ENCODE data around the gene MSI1. TPM values are rescaled to one million over a fixed set of nuclear protein-coding genes. Genes with fewer than 3 reads are reported as not detected.

The MSI1 gene
- total RNA-seq, 1 donor from 2014 or later = 1.0 TPM

GRCh38 chr12:120357104-120357503, 11.9 kb downstream of the MSI1 start:
- Histone ChIP-seq H3K9ac (ENCODE audit: low read depth in 1 of 3, low read length in 3 of 3) (no peak overlapping the region), H3K27me3 (ENCODE audit: control insufficient read depth in 3 of 3, insufficient read depth in 3 of 3, low read length in 3 of 3) (peaks cover 0 to 15% (median 15%) of the 10 kb centered on the region in 3 donors), H3K36me3 (ENCODE audit: control insufficient read depth in 3 of 3, insufficient read depth in 3 of 3, low read length in 3 of 3) (no peaks in the 10 kb centered on the region), H3K27ac (ENCODE audit: low read depth, low read length) (no peak overlapping the region), H3K9me3 (ENCODE audit: control insufficient read depth in 3 of 3, low read length in 3 of 3) (no peaks in the 10 kb centered on the region), H3K4me1 (ENCODE audit: control insufficient read depth in 3 of 3, insufficient read depth in 3 of 3, low read length in 3 of 3) (peaks cover 0 to 3% (median 0%) of the 10 kb centered on the region in 3 donors), H3K4me3 (ENCODE audit: low read length in 3 of 3) (no peak overlapping the region)

- H3K27ac ChIP-seq (ENCODE audit: low read depth, low read length) = no peak overlapping the region
- no peak overlapping the region for H3K9ac ChIP-seq (ENCODE audit: low read depth in 1 of 3, low read length in 3 of 3)
- no peak overlapping the region for H3K4me3 ChIP-seq (ENCODE audit: low read length in 3 of 3)
- peaks cover 0 to 12% (median 12%) of the 10 kb centered on the region in 3 donors for H3K27me3 ChIP-seq (ENCODE audit: control insufficient read depth in 3 of 3, insufficient read depth in 3 of 3, low read length in 3 of 3)
- H3K4me1 ChIP-seq (ENCODE audit: control insufficient read depth in 3 of 3, insufficient read depth in 3 of 3, low read length in 3 of 3) = peaks cover 0 to 3% (median 0%) of the 10 kb centered on the region in 3 donors
- no peaks in the 10 kb centered on the region for H3K36me3 ChIP-seq (ENCODE audit: control insufficient read depth in 3 of 3, insufficient read depth in 3 of 3, low read length in 3 of 3)
- H3K9me3 ChIP-seq (ENCODE audit: control insufficient read depth in 3 of 3, low read length in 3 of 3) = no peaks in the 10 kb centered on the region
These were observed 12.4 kb downstream of the MSI1 start for GRCh38 chr12:120356567-120357030.

- Histone ChIP-seq H3K4me1 (ENCODE audit: control insufficient read depth in 3 of 3, insufficient read depth in 3 of 3, low read length in 3 of 3) (peaks cover 0 to 3% (median 0%) of the 10 kb centered on the region in 3 donors), H3K27ac (ENCODE audit: low read depth, low read length) (no peak overlapping the region), H3K9me3 (ENCODE audit: control insufficient read depth in 3 of 3, low read length in 3 of 3) (no peaks in the 10 kb centered on the region), H3K27me3 (ENCODE audit: control insufficient read depth in 3 of 3, insufficient read depth in 3 of 3, low read length in 3 of 3) (peaks cover 3 to 11% (median 5%) of the 10 kb centered on the region in 3 donors), H3K36me3 (ENCODE audit: control insufficient read depth in 3 of 3, insufficient read depth in 3 of 3, low read length in 3 of 3) (no peaks in the 10 kb centered on the region), H3K9ac (ENCODE audit: low read depth in 1 of 3, low read length in 3 of 3) (no peak overlapping the region), H3K4me3 (ENCODE audit: low read length in 3 of 3) (no peak overlapping the region)
These were observed 15.2 kb downstream of the MSI1 start for GRCh38 chr12:120353556-120354317.

- Histone ChIP-seq H3K27ac (ENCODE audit: low read depth, low read length) (no peak overlapping the region), H3K9ac (ENCODE audit: low read depth in 1 of 3, low read length in 3 of 3) (no peak overlapping the region), H3K27me3 (ENCODE audit: control insufficient read depth in 3 of 3, insufficient read depth in 3 of 3, low read length in 3 of 3) (peaks cover 3 to 9% (median 5%) of the 10 kb centered on the region in 3 donors), H3K36me3 (ENCODE audit: control insufficient read depth in 3 of 3, insufficient read depth in 3 of 3, low read length in 3 of 3) (no peaks in the 10 kb centered on the region), H3K9me3 (ENCODE audit: control insufficient read depth in 3 of 3, low read length in 3 of 3) (no peaks in the 10 kb centered on the region), H3K4me1 (ENCODE audit: control insufficient read depth in 3 of 3, insufficient read depth in 3 of 3, low read length in 3 of 3) (peaks cover 0 to 3% (median 0%) of the 10 kb centered on the region in 3 donors), H3K4me3 (ENCODE audit: low read length in 3 of 3) (no peak overlapping the region)
These were observed 15.8 kb downstream of the MSI1 start for GRCh38 chr12:120353136-120353535.

GRCh38 chr12:120352117-120352516, 16.8 kb downstream of the MSI1 start:
- no peak overlapping the region for H3K9ac ChIP-seq (ENCODE audit: low read depth in 1 of 3, low read length in 3 of 3)
- H3K27me3 ChIP-seq (ENCODE audit: control insufficient read depth in 3 of 3, insufficient read depth in 3 of 3, low read length in 3 of 3) = peaks cover 3 to 9% (median 5%) of the 10 kb centered on the region in 3 donors
- H3K9me3 ChIP-seq (ENCODE audit: control insufficient read depth in 3 of 3, low read length in 3 of 3) = no peaks in the 10 kb centered on the region
- no peaks in the 10 kb centered on the region for H3K36me3 ChIP-seq (ENCODE audit: control insufficient read depth in 3 of 3, insufficient read depth in 3 of 3, low read length in 3 of 3)
- no peak overlapping the region for H3K27ac ChIP-seq (ENCODE audit: low read depth, low read length)
- H3K4me3 ChIP-seq (ENCODE audit: low read length in 3 of 3) = no peak overlapping the region
- peaks cover 0 to 3% (median 0%) of the 10 kb centered on the region in 3 donors for H3K4me1 ChIP-seq (ENCODE audit: control insufficient read depth in 3 of 3, insufficient read depth in 3 of 3, low read length in 3 of 3)

GRCh38 chr12:120350576-120351350, 18.2 kb downstream of the MSI1 start:
- H3K27me3 ChIP-seq (ENCODE audit: control insufficient read depth in 3 of 3, insufficient read depth in 3 of 3, low read length in 3 of 3) = peaks cover 3 to 9% (median 5%) of the 10 kb centered on the region in 3 donors

GRCh38 chr12:120347766-120348165, 21.2 kb downstream of the MSI1 start:
- H3K27ac ChIP-seq (ENCODE audit: low read depth, low read length) = no peak overlapping the region
- no peak overlapping the region for H3K4me3 ChIP-seq (ENCODE audit: low read length in 3 of 3)
- H3K36me3 ChIP-seq (ENCODE audit: control insufficient read depth in 3 of 3, insufficient read depth in 3 of 3, low read length in 3 of 3) = no peaks in the 10 kb centered on the region
- H3K27me3 ChIP-seq (ENCODE audit: control insufficient read depth in 3 of 3, insufficient read depth in 3 of 3, low read length in 3 of 3) = peaks cover 0 to 9% (median 5%) of the 10 kb centered on the region in 3 donors
- H3K9ac ChIP-seq (ENCODE audit: low read depth in 1 of 3, low read length in 3 of 3) = no peak overlapping the region
- no peaks in the 10 kb centered on the region for H3K9me3 ChIP-seq (ENCODE audit: control insufficient read depth in 3 of 3, low read length in 3 of 3)
- H3K4me1 ChIP-seq (ENCODE audit: control insufficient read depth in 3 of 3, insufficient read depth in 3 of 3, low read length in 3 of 3) = no peaks in the 10 kb centered on the region

More at GRCh38 chr12:120350576-120351350, 18.2 kb downstream of the MSI1 start:
- Histone ChIP-seq H3K9me3 (ENCODE audit: control insufficient read depth in 3 of 3, low read length in 3 of 3) (no peaks in the 10 kb centered on the region), H3K4me3 (ENCODE audit: low read length in 3 of 3) (no peak overlapping the region), H3K36me3 (ENCODE audit: control insufficient read depth in 3 of 3, insufficient read depth in 3 of 3, low read length in 3 of 3) (no peaks in the 10 kb centered on the region), H3K27ac (ENCODE audit: low read depth, low read length) (no peak overlapping the region), H3K9ac (ENCODE audit: low read depth in 1 of 3, low read length in 3 of 3) (peak overlapping the region in 1 of 3 donors; percentile 0), H3K4me1 (ENCODE audit: control insufficient read depth in 3 of 3, insufficient read depth in 3 of 3, low read length in 3 of 3) (no peaks in the 10 kb centered on the region)

- peaks cover 0 to 9% (median 5%) of the 10 kb centered on the region in 3 donors for H3K27me3 ChIP-seq (ENCODE audit: control insufficient read depth in 3 of 3, insufficient read depth in 3 of 3, low read length in 3 of 3)
- H3K4me3 ChIP-seq (ENCODE audit: low read length in 3 of 3) = no peak overlapping the region
- no peaks in the 10 kb centered on the region for H3K36me3 ChIP-seq (ENCODE audit: control insufficient read depth in 3 of 3, insufficient read depth in 3 of 3, low read length in 3 of 3)
- H3K9me3 ChIP-seq (ENCODE audit: control insufficient read depth in 3 of 3, low read length in 3 of 3) = no peaks in the 10 kb centered on the region
- no peak overlapping the region for H3K9ac ChIP-seq (ENCODE audit: low read depth in 1 of 3, low read length in 3 of 3)
- no peak overlapping the region for H3K27ac ChIP-seq (ENCODE audit: low read depth, low read length)
- no peaks in the 10 kb centered on the region for H3K4me1 ChIP-seq (ENCODE audit: control insufficient read depth in 3 of 3, insufficient read depth in 3 of 3, low read length in 3 of 3)
These were observed 22.3 kb downstream of the MSI1 start for GRCh38 chr12:120346681-120347080.

- Histone ChIP-seq H3K9ac (ENCODE audit: low read depth in 1 of 3, low read length in 3 of 3) (no peak overlapping the region), H3K4me1 (ENCODE audit: control insufficient read depth in 3 of 3, insufficient read depth in 3 of 3, low read length in 3 of 3) (no peaks in the 10 kb centered on the region), H3K36me3 (ENCODE audit: control insufficient read depth in 3 of 3, insufficient read depth in 3 of 3, low read length in 3 of 3) (no peaks in the 10 kb centered on the region), H3K27ac (ENCODE audit: low read depth, low read length) (no peak overlapping the region), H3K27me3 (ENCODE audit: control insufficient read depth in 3 of 3, insufficient read depth in 3 of 3, low read length in 3 of 3) (peaks cover 0 to 8% (median 5%) of the 10 kb centered on the region in 3 donors), H3K9me3 (ENCODE audit: control insufficient read depth in 3 of 3, low read length in 3 of 3) (no peaks in the 10 kb centered on the region), H3K4me3 (ENCODE audit: low read length in 3 of 3) (no peak overlapping the region)
These were observed 22.9 kb downstream of the MSI1 start for GRCh38 chr12:120346031-120346430.

GRCh38 chr12:120343692-120344091, 25.3 kb downstream of the MSI1 start:
- no peaks in the 10 kb centered on the region for H3K9me3 ChIP-seq (ENCODE audit: control insufficient read depth in 3 of 3, low read length in 3 of 3)
- H3K27ac ChIP-seq (ENCODE audit: low read depth, low read length) = no peak overlapping the region
- H3K36me3 ChIP-seq (ENCODE audit: control insufficient read depth in 3 of 3, insufficient read depth in 3 of 3, low read length in 3 of 3) = no peaks in the 10 kb centered on the region
- H3K9ac ChIP-seq (ENCODE audit: low read depth in 1 of 3, low read length in 3 of 3) = no peak overlapping the region
- H3K27me3 ChIP-seq (ENCODE audit: control insufficient read depth in 3 of 3, insufficient read depth in 3 of 3, low read length in 3 of 3) = no peaks in the 10 kb centered on the region
- H3K4me1 ChIP-seq (ENCODE audit: control insufficient read depth in 3 of 3, insufficient read depth in 3 of 3, low read length in 3 of 3) = no peaks in the 10 kb centered on the region
- no peak overlapping the region for H3K4me3 ChIP-seq (ENCODE audit: low read length in 3 of 3)

Data from skeletal muscle tissue (tissue), 4 donors.